GM19372 (cell line): Measurements from ENCODE around the gene CNOT4.
"Not testable (repeated sequence)": the region's sequence is repeated elsewhere in the genome, so short reads cannot be mapped to it uniquely, and the experiment has no call there.

Source experiments
- ATAC-seq: cut with Tn5 transposase; IDR thresholded peaks from one replicate; pipeline ENCODE4 v1.9.1; 2021; ENCODE audit warnings: mild to moderate bottlenecking, low read depth, moderate library complexity; ENCODE audit not compliant: unreplicated experiment

Gene CNOT4

GRCh38 chr7:135459951-135460567 lies 49.8 kb downstream of the CNOT4 start:
- no peak for ATAC-seq

DNA sequence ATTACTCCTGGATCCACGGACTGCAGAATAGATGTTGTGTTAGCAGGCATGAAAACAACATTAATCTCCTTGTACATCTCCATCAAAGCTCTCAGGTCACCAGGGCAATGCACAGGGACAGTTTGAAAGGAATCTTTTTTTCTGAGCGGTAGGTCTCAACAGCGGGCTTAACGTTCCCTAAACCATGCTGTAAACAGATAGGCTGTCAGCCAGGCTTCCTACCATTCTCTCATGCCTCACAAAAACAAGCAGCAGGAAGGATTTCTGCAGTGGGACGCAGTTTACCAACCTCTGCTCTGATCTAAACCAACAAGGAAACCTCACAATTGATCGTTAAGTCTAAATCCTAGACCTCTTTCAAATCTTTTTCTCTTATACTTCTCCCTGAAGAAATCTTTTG lies 50.8 kb downstream of the CNOT4 start:
- no peak for ATAC-seq

- no peak for ATAC-seq
Measured at GRCh38 chr7:135454060-135454459, 55.8 kb downstream of the CNOT4 start.

DNA sequence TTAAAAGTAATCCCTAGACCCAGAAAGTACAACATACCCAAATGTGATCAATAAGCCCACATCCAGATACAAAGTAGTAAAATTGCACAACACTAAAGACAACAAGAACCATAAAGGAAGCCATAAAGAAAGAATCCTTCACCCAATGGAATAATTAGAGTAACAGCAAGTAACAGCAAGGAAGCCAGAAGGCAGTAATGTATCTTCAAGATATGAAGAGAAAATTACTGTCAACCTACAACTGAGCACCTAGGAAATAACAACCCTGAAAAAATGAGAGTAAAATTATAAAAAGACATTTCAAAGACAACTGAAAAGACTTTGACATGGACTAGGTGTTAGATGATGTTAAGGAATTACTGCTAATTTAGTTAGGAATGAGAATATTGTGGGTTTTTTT lies 60.5 kb downstream of the CNOT4 start:
- ATAC-seq: no peak

GRCh38 chr7:135448753-135449152 lies 61.1 kb downstream of the CNOT4 start:
- ATAC-seq: no peak

GRCh38 chr7:135447748-135448147 lies 62.2 kb downstream of the CNOT4 start:
- ATAC-seq: no peak

DNA sequence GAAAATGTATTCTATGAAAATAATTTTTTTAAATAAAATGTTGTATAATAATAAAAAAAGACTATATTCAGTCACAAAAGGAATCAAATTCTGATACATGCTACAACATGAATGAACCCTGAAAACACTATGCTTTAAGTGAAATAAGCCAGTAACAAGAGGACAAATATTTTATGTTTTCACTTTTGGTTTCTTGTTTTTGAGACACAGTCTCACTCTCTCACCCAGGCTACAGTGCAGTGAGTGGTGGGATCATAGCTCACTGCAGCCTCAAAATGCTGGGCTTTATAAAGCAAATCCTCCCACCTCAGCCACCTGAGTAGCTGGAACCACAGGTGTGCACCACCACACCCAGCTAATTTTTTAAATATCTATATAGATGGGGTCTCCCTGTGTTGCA lies 64.2 kb downstream of the CNOT4 start:
- no peak for ATAC-seq

DNA sequence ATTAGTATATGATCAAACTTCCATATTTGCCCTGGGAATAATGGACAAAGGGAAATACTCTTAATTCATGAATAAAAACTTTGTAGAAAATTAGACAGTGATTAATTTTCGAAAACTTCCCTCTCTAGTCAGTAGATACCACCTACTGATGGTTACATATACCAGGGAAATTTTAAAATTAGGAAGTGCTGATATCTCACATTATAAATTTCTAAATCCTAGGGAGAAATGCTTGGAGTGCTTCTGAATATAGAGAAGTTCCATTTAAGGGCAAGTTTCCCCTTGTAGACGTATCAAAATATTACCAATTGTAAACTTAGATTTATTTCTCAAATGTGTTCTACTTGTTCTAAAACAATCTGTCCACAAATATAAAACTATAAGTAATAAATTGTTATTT lies 64.6 kb downstream of the CNOT4 start:
- not testable (repeated sequence) for ATAC-seq

DNA sequence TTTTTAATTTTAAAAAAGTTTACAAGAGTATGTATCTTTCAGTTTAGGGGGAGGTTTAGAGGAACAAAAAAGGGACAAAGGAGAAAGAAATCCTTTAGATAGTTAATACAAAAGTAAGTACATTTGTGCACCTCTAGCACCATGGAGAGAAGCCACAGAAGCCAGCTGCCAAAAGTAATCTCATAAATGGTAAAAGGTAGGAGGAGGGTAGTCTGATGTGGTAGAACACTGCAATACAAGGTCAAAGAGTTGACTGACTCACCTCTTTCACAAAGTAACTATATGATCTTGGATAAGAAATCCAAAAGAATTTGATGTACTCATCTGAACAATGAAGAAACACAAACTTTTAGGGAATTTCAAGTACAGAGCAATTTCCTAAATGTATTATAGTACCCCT lies 68.1 kb downstream of the CNOT4 start:
- ATAC-seq: no peak

GRCh38 chr7:135434047-135434446 lies 75.9 kb downstream of the CNOT4 start:
- ATAC-seq: no peak

DNA sequence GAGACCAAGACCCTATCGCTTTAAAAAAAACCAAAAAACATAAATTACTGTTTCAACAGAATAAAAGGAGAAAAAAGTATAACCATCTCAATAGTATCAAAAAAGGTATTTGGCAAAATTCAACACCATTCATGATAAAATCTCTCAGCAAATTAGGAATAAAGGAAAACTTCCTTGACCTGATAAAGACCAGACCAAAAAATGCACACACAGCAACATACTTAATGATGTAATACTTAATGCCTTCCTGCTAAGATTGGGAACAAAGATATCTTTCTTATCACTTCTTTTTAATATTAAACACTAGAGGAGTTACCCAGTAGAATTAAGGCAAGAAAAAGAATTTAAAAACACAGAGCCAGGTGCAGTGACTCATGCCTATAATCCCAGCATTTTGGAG lies 79.3 kb downstream of the CNOT4 start:
- no peak for ATAC-seq

DNA sequence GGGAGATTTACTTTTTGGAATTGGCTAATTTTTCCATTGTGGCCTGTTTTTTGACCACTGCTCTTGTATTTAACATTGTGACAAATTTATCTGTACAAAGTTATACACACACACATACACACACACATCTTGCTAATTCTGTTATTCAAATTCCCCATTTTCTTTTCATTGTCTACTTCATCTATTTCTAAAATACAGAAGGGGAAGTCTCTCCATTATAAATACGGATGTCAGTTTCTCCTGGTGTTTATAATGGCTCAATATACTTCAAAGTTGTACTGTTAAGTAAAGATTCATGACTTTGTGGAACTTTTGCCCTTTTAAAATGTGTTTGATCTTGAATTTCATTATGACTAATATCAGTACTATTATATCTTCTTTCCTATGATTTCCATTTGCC lies 81.0 kb downstream of the CNOT4 start:
- no peak for ATAC-seq

DNA sequence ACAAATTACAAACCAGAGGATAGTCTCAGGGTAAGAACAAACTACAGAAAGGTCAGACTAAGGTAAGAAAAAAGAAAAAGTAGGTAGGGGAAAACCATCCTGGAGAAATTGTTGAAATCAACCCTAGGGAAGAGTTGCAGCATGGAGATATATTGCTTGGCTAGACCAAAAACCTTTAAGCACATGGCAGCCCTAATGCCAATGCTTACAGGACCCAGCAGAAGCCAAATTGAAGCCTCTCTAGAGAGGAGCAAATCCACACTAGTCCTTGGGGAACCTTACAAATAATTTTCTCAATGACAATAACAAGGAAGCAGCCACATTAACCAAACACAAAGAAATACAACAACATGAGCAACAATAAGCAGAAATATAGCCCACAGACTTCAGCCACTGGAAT lies 81.9 kb downstream of the CNOT4 start:
- no peak for ATAC-seq

DNA sequence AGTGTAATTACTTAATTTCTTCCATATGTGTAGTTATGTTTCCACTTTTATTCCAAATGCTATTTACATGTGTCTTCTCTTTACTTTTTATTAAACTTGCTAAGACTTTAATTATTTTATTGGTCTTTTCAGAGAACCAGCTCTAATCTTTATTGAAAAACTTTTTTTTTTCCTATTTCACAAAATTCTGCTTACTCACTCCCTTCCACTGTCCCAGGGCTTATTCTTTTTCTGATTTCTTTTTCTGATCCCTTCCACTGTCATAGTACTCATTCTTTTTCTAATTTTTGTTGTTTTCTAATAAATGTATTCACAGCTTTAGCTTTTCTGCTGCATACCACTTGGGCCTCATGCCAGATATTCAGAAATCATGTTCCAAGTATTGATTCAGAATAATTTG lies 82.7 kb downstream of the CNOT4 start:
- ATAC-seq: no peak

DNA sequence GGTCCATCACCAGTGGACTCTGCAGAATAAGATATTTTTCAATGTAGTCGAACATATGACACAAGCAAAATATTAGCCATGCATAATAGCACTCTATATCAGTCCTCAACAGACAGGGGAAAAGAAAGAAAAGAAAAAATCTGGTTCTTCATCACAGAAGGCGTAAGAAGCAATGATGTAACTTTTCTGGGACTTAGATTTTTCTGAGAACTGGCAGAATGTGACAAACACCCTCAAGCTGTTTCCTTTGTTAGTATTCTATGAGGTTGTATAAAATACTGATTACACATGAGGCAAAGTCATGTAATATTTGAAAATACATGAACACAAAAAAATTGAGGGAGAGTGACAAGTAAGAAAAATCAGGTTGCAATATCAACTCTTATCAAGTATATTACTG lies 84.9 kb downstream of the CNOT4 start:
- ATAC-seq: no peak

DNA sequence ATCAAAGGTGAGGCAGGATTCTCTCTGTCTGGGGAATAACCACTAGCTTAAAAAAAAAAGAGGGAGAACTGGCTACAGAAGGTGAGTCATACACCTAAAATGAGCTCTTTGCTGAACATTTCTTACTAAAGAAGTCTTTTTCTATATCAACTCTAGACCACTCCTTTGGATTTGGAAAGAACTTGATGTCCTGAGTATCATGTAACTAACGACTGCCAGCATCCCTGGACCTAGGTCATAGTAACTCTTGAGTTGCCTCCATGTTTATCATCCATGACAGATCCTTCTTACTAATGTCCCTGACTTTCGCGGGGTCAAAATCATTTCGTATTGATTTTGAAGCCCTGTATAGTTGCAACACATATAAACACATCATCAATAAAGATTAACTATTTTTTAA lies 89.1 kb downstream of the CNOT4 start:
- ATAC-seq: no peak

GRCh38 chr7:135416431-135416830 lies 93.5 kb downstream of the CNOT4 start:
- ATAC-seq: no peak

DNA sequence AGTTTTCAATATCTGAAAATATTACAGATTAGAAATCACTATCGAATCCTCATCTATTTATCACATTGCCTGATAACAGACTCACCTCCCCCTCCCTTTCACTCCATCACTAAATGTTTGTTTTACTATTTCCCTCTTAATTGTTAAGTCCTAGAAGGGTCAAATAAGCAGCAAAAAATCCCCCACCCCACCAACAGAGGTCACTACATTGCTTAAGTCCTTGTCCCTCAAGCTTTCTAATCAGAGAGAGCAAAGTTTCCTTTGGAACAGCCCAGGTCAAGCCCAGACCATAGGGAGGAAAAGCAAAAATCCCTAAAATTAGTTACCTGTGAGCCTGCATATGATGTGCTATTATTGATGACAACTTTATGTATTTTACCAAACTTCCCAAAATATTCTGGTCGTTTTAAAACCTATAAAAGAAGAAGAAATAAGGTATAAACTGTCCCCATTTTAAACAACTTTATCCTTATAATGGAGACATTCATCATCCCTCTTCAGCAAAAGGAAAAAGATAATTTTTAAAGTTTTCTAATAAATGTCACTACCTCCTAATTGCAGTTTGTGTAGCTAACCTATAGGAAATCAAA lies 95.0 kb downstream of the CNOT4 start:
- ATAC-seq: no peak

DNA sequence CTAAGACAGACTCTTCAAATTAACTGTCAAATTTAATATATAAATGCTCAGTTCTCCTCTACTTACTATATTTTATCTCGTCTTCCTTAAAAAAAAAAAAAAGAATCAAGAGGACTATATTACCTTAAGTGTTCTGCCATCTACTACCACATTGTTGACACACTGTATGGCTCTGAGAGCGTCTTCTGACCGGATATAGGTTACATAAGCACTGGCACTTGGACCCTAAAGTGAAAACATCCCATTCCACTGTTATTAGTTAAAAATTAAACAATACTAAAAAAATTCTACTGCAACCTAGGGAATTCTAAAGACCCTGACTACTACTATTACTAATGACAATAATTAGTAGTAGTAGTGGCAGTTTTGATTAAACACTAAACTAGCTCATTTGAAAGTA lies 95.7 kb downstream of the CNOT4 start:
- no peak for ATAC-seq

- ATAC-seq: no peak
Measured at GRCh38 chr7:135411098-135411497, 98.8 kb downstream of the CNOT4 start.

DNA sequence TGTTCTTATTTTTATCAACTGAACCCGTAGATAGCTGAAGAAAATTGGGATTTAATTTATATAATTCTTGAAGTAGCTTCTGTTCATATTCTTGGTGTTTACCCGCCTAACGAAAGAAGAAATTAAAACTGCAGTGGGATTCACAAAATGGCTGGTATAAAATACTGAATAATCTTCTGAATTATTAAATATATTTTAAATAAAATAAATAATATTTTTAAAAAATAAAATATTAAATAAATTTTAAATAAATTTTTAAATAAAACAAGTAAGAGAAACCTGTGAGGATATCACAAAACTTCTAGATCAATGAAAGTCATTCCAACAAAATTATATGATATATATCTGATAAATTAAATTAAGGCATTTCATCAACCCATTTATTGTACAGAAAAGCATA lies 99.4 kb downstream of the CNOT4 start:
- no peak for ATAC-seq

GRCh38 chr7:135409845-135410542 lies 99.9 kb downstream of the CNOT4 start:
- ATAC-seq: no peak
